OCI-LY3 (cell line): Measurements from ENCODE around the gene JAZF1.

Experiments
- H2AFZ ChIP-seq: fragments of 200-600, 300-600 bp; shearing (Covaris generic); 2 replicates; pipeline ENCODE4 v1.6.0; 2014; ENCODE audit warnings: antibody characterized with exemption, low read depth, low read length
- H3K27ac ChIP-seq: fragments of 200-600, 300-600 bp; sonication (generic); 2 replicates; pipeline ENCODE4 v1.5.1; 2014; ENCODE audit warnings: mild to moderate bottlenecking, low read length, moderate library complexity, mixed read lengths
- H3K27me3 ChIP-seq: fragments of 200-600, 300-600 bp; sonication (generic); 2 replicates; pipeline ENCODE4 v1.6.1; 2014; ENCODE audit warnings: low read depth, low read length, mixed read lengths
- H3K36me3 ChIP-seq: fragments of 200-600, 300-600 bp; sonication (generic); replicated peaks from 2 replicates; pipeline ENCODE3; 2014; ENCODE audit warnings: low read depth, low read length, mixed read lengths
- H3K4me1 ChIP-seq: fragments of 300-600, 200-600 bp; sonication (generic); 2 replicates; pipeline ENCODE4 v1.6.1; 2014; ENCODE audit warnings: low read length, mixed read lengths
- H3K4me2 ChIP-seq: fragments of 200-600, 300-600 bp; sonication (generic); 2 replicates; pipeline ENCODE4 v1.6.1; 2014; ENCODE audit warnings: low read length, mixed read lengths
- H3K4me3 ChIP-seq: fragments of 300-600, 200-600 bp; sonication (generic); 2 replicates; pipeline ENCODE4 v1.5.1; 2014; ENCODE audit warnings: antibody characterized with exemption, mild to moderate bottlenecking, low read length, moderate library complexity
- H3K79me2 ChIP-seq: fragments of 300-600, 200-600 bp; shearing (Covaris generic); 2 replicates; pipeline ENCODE4 v1.6.1; 2014; ENCODE audit warnings: mild to moderate bottlenecking, low read length, mixed read lengths
- H3K9ac ChIP-seq: fragments of 300-600, 200-600 bp; shearing (Covaris generic); 2 replicates; pipeline ENCODE4 v1.6.0; 2014; ENCODE audit warnings: mild to moderate bottlenecking, low read length, moderate library complexity
- H3K9me3 ChIP-seq: fragments of 200-600, 300-600 bp; shearing (Covaris generic); 2 replicates; pipeline ENCODE4 v1.6.1; 2014; ENCODE audit warnings: low read length, mixed read lengths; ENCODE audit not compliant: insufficient read depth
- H4K20me1 ChIP-seq: fragments of 200-600, 300-600 bp; sonication (generic); 2 replicates; pipeline ENCODE4 v1.6.1; 2016; ENCODE audit warnings: low read length, mixed read lengths; ENCODE audit not compliant: insufficient read depth
- CTCF ChIP-seq: fragments of 200-600, 300-600 bp; sonication (generic); IDR thresholded peaks from 2 replicates; pipeline ENCODE4 v1.5.1; 2014; ENCODE audit warnings: antibody characterized with exemption, low read length, low read depth
- EZH2phosphoT487 ChIP-seq: fragments of 200-600 bp; shearing (Covaris generic); IDR thresholded peaks from 2 replicates; pipeline ENCODE4 v1.6.1; 2018; ENCODE audit warnings: antibody characterized with exemption, mixed run types, low read depth

The JAZF1 gene

GRCh38 chr7:28076423-28077200 is 104.0 kb downstream of the JAZF1 start:
- Histone ChIP-seq H3K27ac (no peak overlapping the region), H4K20me1 (peaks cover 10% of the 10 kb centered on the region; the same call in 1 of the 2 replicates), H3K4me3 (no peak overlapping the region), H3K9me3 (no peaks in the 10 kb centered on the region), H3K27me3 (no peaks in the 10 kb centered on the region), H3K79me2 (no peaks in the 10 kb centered on the region), H3K4me2 (no peak overlapping the region), H3K4me1 (peaks cover 7% of the 10 kb centered on the region), H2AFZ (no peak overlapping the region), H3K9ac (no peak overlapping the region), H3K36me3 (no peaks in the 10 kb centered on the region)
- TF ChIP-seq EZH2phosphoT487 (no peak), CTCF (no peak)

GRCh38 chr7:28075674-28076358 is 104.8 kb downstream of the JAZF1 start:
- Histone ChIP-seq H3K9ac (no peak overlapping the region), H2AFZ (no peak overlapping the region), H3K9me3 (no peaks in the 10 kb centered on the region), H3K79me2 (no peaks in the 10 kb centered on the region), H3K4me1 (peaks cover 7% of the 10 kb centered on the region), H3K27ac (no peak overlapping the region), H3K27me3 (no peaks in the 10 kb centered on the region), H3K4me3 (no peak overlapping the region), H4K20me1 (peaks cover 10% of the 10 kb centered on the region; the same call in 1 of the 2 replicates), H3K36me3 (no peaks in the 10 kb centered on the region), H3K4me2 (no peak overlapping the region)
- TF ChIP-seq CTCF = no peak
- TF ChIP-seq EZH2phosphoT487 = no peak

GRCh38 chr7:28072876-28073514 is 107.6 kb downstream of the JAZF1 start:
- no peaks in the 10 kb centered on the region for H3K79me2 ChIP-seq
- no peak overlapping the region for H3K9ac ChIP-seq
- H3K36me3 ChIP-seq = no peaks in the 10 kb centered on the region
- no peak overlapping the region for H2AFZ ChIP-seq
- H3K4me3 ChIP-seq = no peak overlapping the region
- H3K27ac ChIP-seq = no peak overlapping the region
- H3K27me3 ChIP-seq = no peaks in the 10 kb centered on the region
- no peaks in the 10 kb centered on the region for H3K9me3 ChIP-seq
- H4K20me1 ChIP-seq = peaks cover 19% of the 10 kb centered on the region; the same call in 1 of the 2 replicates
- TF ChIP-seq CTCF (no peak), EZH2phosphoT487 (no peak)
- H3K4me2 ChIP-seq = no peak overlapping the region
- H3K4me1 ChIP-seq = peaks cover 5% of the 10 kb centered on the region

GRCh38 chr7:28071570-28071969 is 109.0 kb downstream of the JAZF1 start:
- Histone ChIP-seq H3K4me1 (no peaks in the 10 kb centered on the region), H2AFZ (no peak overlapping the region), H3K36me3 (no peaks in the 10 kb centered on the region), H3K9ac (no peak overlapping the region), H3K4me2 (no peak overlapping the region), H3K9me3 (no peaks in the 10 kb centered on the region), H4K20me1 (peaks cover 19% of the 10 kb centered on the region; the same call in 1 of the 2 replicates), H3K79me2 (no peaks in the 10 kb centered on the region), H3K27ac (no peak overlapping the region), H3K27me3 (no peaks in the 10 kb centered on the region), H3K4me3 (no peak overlapping the region)
- TF ChIP-seq CTCF (no peak), EZH2phosphoT487 (no peak)
